RWPE2 (cell line): Measurements from ENCODE around the gene NCS1.

Source experiments
- ATAC-seq: fragments of 200-7000 bp; cut with Tn5 transposase; 3 replicates; pipeline ENCODE4 v1.9.1; 2021; ENCODE audit warnings: low read depth
- DNase-seq: peaks from one replicate; pipeline ENCODE4 v3.0.0-alpha.2; 2020; ENCODE audit warnings: low spot score
- H3K27ac ChIP-seq: fragments of 450-650 bp; 2 replicates; pipeline ENCODE4 v1.5.1; 2017; ENCODE audit warnings: mild to moderate bottlenecking; ENCODE audit not compliant: poor library complexity, severe bottlenecking
- H3K27me3 ChIP-seq: fragments of 250-450 bp; sonication (Bioruptor Pico); 2 replicates; pipeline ENCODE4 v1.5.1; 2021; ENCODE audit warnings: mild to moderate bottlenecking, moderate library complexity; ENCODE audit not compliant: insufficient read depth, poor library complexity, severe bottlenecking
- H3K36me3 ChIP-seq: fragments of 250-450 bp; sonication (Bioruptor Pico); 2 replicates; pipeline ENCODE4 v1.5.1; 2020; ENCODE audit warnings: low read depth, mild to moderate bottlenecking, moderate library complexity
- H3K4me1 ChIP-seq: fragments of 250-450 bp; sonication (Bioruptor Pico); 2 replicates; pipeline ENCODE4 v1.5.1; 2021; ENCODE audit warnings: mild to moderate bottlenecking, moderate library complexity; ENCODE audit not compliant: insufficient read depth, poor library complexity, severe bottlenecking
- H3K4me3 ChIP-seq: fragments of 250-450 bp; sonication (Bioruptor Pico); 2 replicates; pipeline ENCODE4 v1.5.1; 2021; ENCODE audit warnings: mild to moderate bottlenecking, moderate library complexity; ENCODE audit not compliant: severe bottlenecking
- H3K9me3 ChIP-seq: fragments of 250-450 bp; sonication (Bioruptor Pico); 2 replicates; pipeline ENCODE4 v1.5.1; 2021; ENCODE audit warnings: mild to moderate bottlenecking, moderate library complexity; ENCODE audit not compliant: severe bottlenecking
- CTCF ChIP-seq: fragments of 450-650 bp; IDR thresholded peaks from one replicate; pipeline ENCODE4 v1.5.1; 2017; ENCODE audit warnings: mild to moderate bottlenecking, moderate library complexity; ENCODE audit not compliant: poor library complexity, severe bottlenecking

The NCS1 gene

DNA sequence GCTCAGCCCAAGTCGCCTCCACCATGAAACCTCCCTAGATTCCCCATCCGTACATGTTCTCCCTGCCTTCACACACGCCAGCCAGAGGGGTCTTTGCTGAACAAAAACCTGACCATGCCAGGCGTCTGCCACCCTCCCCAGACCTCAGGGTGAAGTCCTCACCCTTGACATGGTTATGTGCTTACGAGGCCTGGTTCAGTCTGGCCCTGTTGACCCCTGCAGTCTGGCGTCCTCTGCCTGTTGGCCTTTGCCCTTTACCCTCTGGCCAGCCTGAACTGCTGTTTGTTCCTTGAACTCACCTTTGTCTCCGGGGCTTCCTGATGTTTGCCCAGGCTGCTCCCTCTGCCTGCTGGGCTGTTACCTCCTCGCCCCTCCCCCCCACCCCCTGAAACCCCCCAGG is 29.8 kb downstream of the NCS1 start:
- no peak for TF ChIP-seq CTCF
- Histone ChIP-seq H3K9me3 (no peaks in the 10 kb centered on the region), H3K4me1 (peaks cover 11% of the 10 kb centered on the region), H3K27me3 (no peaks in the 10 kb centered on the region), H3K36me3 (no peaks in the 10 kb centered on the region), H3K27ac (no peak overlapping the region), H3K4me3 (no peak overlapping the region)
- ATAC-seq (no peak), DNase-seq (no peak)

DNA sequence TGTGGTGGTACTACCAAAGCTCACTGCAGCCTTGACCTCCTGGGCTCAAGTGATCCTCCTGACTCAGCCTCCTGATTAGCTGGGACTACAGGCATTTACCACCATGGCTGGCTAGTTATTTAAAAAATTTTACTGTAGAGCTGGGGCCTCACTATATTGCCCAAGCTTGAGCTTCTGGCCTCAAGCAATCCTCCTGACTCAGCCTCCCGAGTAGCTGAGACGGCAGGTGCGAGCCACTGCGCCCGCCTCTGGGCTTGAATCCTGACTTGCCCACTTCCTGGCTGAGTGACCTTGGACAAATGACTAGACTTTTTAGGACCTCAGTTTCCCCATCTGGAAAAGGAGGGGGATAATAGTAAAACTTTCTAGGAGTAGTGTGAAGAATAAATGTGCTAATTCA is 32.1 kb downstream of the NCS1 start:
- TF ChIP-seq CTCF, result no peak
- Histone ChIP-seq H3K27ac (no peak overlapping the region), H3K4me3 (no peak overlapping the region), H3K9me3 (no peaks in the 10 kb centered on the region), H3K27me3 (no peaks in the 10 kb centered on the region), H3K4me1 (peaks cover 7% of the 10 kb centered on the region), H3K36me3 (no peaks in the 10 kb centered on the region)
- DNase-seq (no peak), ATAC-seq (no peak)

DNA sequence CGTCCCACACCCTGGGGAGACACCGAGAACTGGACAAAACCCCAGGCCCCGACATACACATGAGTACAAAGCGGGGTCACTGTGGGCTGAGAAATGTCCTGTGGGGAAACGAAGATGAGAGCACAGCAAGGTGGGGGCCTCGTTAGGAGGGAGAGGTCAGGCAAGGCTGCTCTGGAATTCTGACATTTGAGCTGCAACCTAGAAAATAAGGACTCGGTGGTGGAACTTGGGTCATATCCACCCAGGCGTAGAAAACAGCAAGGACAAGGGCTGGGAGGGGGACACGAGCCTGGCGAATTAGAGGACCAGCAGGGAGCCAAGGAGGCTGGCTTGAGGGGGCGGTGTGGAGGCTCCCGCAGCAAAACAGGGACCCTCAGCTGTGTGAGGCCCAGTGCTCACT is 32.8 kb downstream of the NCS1 start:
- TF ChIP-seq CTCF, result no peak
- Histone ChIP-seq H3K36me3 (no peaks in the 10 kb centered on the region), H3K27me3 (no peaks in the 10 kb centered on the region), H3K4me3 (no peak overlapping the region), H3K27ac (no peak overlapping the region), H3K4me1 (peaks cover under 1% of the 10 kb centered on the region), H3K9me3 (no peaks in the 10 kb centered on the region)
- DNase-seq (no peak), ATAC-seq (no peak)

DNA sequence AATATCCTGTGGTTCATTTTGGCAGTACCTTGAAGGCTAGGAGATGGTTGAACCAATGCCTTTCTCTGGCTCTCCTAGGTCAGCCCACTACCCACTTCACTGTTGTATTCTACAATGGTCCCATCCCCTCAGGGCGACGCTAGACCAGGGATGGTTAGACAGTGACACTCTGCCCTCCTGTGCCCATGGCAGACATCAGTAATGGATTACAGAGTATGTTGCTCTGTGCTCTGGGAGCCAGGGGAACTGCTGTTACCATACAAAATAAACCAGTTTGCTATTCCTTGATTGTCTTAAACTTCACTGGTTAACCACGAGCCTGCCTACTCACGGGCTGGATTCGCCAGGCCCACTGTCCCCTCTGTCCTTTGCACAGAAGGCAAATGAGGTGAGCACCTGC is 33.7 kb downstream of the NCS1 start:
- no peak for ATAC-seq
- H3K27me3 ChIP-seq, result no peaks in the 10 kb centered on the region

DNA sequence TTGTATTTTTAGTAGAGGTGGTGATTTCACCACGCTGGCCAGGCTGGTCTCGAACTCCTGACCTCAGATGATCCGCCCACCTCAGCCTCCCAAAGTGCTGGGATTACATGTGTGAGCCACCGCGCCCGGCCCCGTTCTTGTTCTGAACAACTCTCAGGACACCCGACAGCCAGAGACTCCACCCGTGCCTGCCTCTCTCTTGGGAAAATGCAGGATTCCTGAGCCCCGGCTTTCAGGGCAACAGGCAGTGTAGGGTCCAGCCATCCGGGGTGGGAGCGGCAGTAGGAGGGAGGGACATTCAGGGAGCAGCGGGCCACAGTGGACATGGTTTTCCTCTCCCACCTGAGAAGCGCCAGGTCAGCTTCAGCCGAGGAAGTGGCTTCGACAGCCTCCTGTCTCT is 34.4 kb downstream of the NCS1 start:
- Histone ChIP-seq H3K4me3 (no peak overlapping the region), H3K9me3 (no peaks in the 10 kb centered on the region), H3K36me3 (no peaks in the 10 kb centered on the region), H3K27ac (no peak overlapping the region), H3K27me3 (no peaks in the 10 kb centered on the region), H3K4me1 (no peaks in the 10 kb centered on the region)
- ATAC-seq (no peak), DNase-seq (no peak)
- no peak for TF ChIP-seq CTCF

More for the DNA sequence above, 33.7 kb downstream of the NCS1 start:
- Histone ChIP-seq H3K4me1 (no peaks in the 10 kb centered on the region), H3K27ac (no peak overlapping the region), H3K4me3 (no peak overlapping the region), H3K36me3 (no peaks in the 10 kb centered on the region), H3K9me3 (no peaks in the 10 kb centered on the region)
- TF ChIP-seq CTCF, result no peak
- DNase-seq, result no peak
